Measurements from ENCODE around the gene MESP2. TPM values are rescaled to one million over a fixed set of nuclear protein-coding genes. Genes with fewer than 3 reads are reported as not detected.

MESP2 gene
- total and polyA plus RNA-seq, 2 of the 8 experiments (the other 6 are each of a cell fraction or from before 2014, with no cell fraction given) = 0.35 to 0.80 TPM

DNA sequence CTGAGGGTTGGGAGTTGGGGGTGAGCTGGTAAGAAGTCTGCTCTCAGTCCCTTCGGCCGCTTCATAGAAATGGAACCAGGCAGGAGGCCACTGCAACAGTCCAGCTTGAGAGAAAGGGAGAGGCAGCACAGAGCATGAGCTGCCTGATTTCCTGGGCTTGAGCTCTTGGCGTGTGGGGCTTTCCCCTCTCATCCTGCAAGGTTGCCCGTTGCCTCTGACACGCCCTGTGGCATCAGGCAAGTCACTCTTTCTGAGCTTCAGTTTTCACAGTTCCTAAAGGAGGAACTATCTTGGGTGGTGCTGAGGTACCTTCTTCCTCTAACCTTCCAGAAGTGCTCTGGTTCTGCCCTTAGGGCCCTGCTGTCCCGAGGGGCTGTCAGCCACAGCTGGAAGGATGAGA lies 4.9 kb downstream of the MESP2 start:
- no peak overlapping the region for H2AFZ ChIP-seq (ENCODE audit: low read length)
- H4K91ac ChIP-seq (replicated peaks; ENCODE audit: insufficient read length, low read length) = no peak overlapping the region
- no peak overlapping the region for H3K18ac ChIP-seq (ENCODE audit: extremely low read depth, low read length)
- ChIA-PET POLR2A (ENCODE audit: partially characterized antibody) (interaction anchor here (1.3 to 1.6 kb wide), 2 partner anchors 9 to 19 kb away, joined by 5 to 6 read pairs; no protein-coding TSS in a partner anchor), CTCF (ENCODE audit: partially characterized antibody) (interaction anchor here (0.8 to 5.1 kb wide), 7 partner anchors 8 to 131 kb away, joined by 3 to 32 read pairs (median 4); partner anchors contain the start of gene ARPIN)
- no peaks in the 10 kb centered on the region for H3K9me3 ChIP-seq (ENCODE audit: insufficient read depth in 2 of 2, low read depth in 1 of 2, low read length in 1 of 2)
- peak overlapping the region; percentile 36; the same call in 1 of the 2 replicates for H2BK15ac ChIP-seq (ENCODE audit: low read length)
- no peak overlapping the region for H3K14ac ChIP-seq (ENCODE audit: insufficient read length)
- no peaks in the 10 kb centered on the region; the same call in 1 of the 2 replicates for H3K23me2 ChIP-seq (ENCODE audit: low read depth, low read length)
- WGBS, 2 experiments (ENCODE audit: extremely low coverage in 1 of 2, insufficient coverage in 1 of 2, insufficient read length in 1 of 2, insufficient replicate concordance in 2 of 2, low coverage in 1 of 2, low lambda C conversion rate in 2 of 2, missing lambda C conversion rate in 1 of 2) = 91% methylated on average over 6 of the region's 6 CpGs; no CpG with 5 or more reads in 1 of the 2 experiments
- H3K27me3 ChIP-seq (replicated peaks in 1 of 4; ENCODE audit: control insufficient read depth in 3 of 4, extremely low read depth in 1 of 4, insufficient read depth in 3 of 4, low read length in 3 of 4) = peaks cover 5 to 22% (median 19%) of the 10 kb centered on the region in 4 experiments
- no peak overlapping the region for H2AK5ac ChIP-seq (ENCODE audit: low read depth, low read length)
- H3K36me3 ChIP-seq (ENCODE audit: control insufficient read depth in 2 of 4, insufficient read depth in 4 of 4, low read length in 3 of 4) = no peaks in the 10 kb centered on the region
- H4K5ac ChIP-seq (ENCODE audit: insufficient read length, low read depth, low read length) = no peak overlapping the region
- no peak overlapping the region for H3K27ac ChIP-seq (ENCODE audit: low read depth, low read length)
- H3K56ac ChIP-seq (replicated peaks; ENCODE audit: insufficient read length, low read depth, low read length) = no peak overlapping the region
- no peak overlapping the region for H3K23ac ChIP-seq (ENCODE audit: insufficient read length)
- H3K4ac ChIP-seq (replicated peaks; ENCODE audit: insufficient read length, low read depth, low read length) = no peak overlapping the region
- H3K79me1 ChIP-seq (ENCODE audit: low read depth, low read length) = no peaks in the 10 kb centered on the region
- H2BK20ac ChIP-seq (ENCODE audit: low read length) = no peak overlapping the region
- 0 out of 2 replicates have a peak overlapping the region, but pooled peaks have one; percentile 50 for H2BK12ac ChIP-seq (ENCODE audit: low read depth, low read length)
- no peak overlapping the region for H4K8ac ChIP-seq (ENCODE audit: extremely low read depth, insufficient read depth, low read length)
- H4K20me1 ChIP-seq (replicated peaks in 1 of 2; ENCODE audit: control insufficient read depth in 1 of 2, insufficient read depth in 2 of 2, low read length in 2 of 2) = no peaks in the 10 kb centered on the region
- no peak overlapping the region for H3K9ac ChIP-seq (replicated peaks in 1 of 4; ENCODE audit: extremely low read depth in 1 of 4, low read depth in 3 of 4, low read length in 3 of 4)
- H3K4me3 ChIP-seq (ENCODE audit: extremely low read depth in 1 of 4, insufficient read depth in 2 of 4, low read depth in 3 of 4, low read length in 4 of 4) = no peak overlapping the region
- peaks cover 8 to 15% (median 12%) of the 10 kb centered on the region in 4 experiments for H3K4me1 ChIP-seq (replicated peaks in 1 of 4; ENCODE audit: control insufficient read depth in 3 of 4, insufficient read depth in 4 of 4, low read length in 3 of 4)
- H3K79me2 ChIP-seq (ENCODE audit: control insufficient read depth in 1 of 2, insufficient read depth in 2 of 2, low read length in 2 of 2) = no peaks in the 10 kb centered on the region
- no peak for DNase-seq (ENCODE audit: low read depth in 1 of 2, low spot score in 2 of 2)
- no peak for FAIRE-seq
- H2BK120ac ChIP-seq (replicated peaks; ENCODE audit: low read depth, low read length) = no peak overlapping the region
- H3K4me2 ChIP-seq (ENCODE audit: insufficient read depth in 1 of 2, low read depth in 2 of 2, low read length in 2 of 2) = no peak overlapping the region
- no peak overlapping the region for H2BK5ac ChIP-seq (ENCODE audit: low read depth, low read length)
- TF ChIP-seq, protein P1, sequence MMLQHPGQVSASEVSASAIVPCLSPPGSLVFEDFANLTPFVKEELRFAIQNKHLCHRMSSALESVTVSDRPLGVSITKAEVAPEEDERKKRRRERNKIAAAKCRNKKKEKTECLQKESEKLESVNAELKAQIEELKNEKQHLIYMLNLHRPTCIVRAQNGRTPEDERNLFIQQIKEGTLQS (IDR thresholded peaks at IDR 0.05; ENCODE audit: insufficient read depth, low read depth, low read length) = no peak
- no peak for TF ChIP-seq SUZ12 (IDR thresholded peaks at IDR 0.05; ENCODE audit: low read length)
- no peak for TF ChIP-seq NANOG (IDR thresholded peaks at IDR 0.05; ENCODE audit: insufficient read depth, low read depth, low read length, poor library complexity, severe bottlenecking)
- no peak for TF ChIP-seq TBP (IDR thresholded peaks at IDR 0.05; ENCODE audit: low read depth, low read length)
- TF ChIP-seq CTBP2 (IDR thresholded peaks at IDR 0.05; ENCODE audit: borderline replicate concordance, insufficient read depth, insufficient read length, low read length) = no peak
- no peak for TF ChIP-seq HDAC2 (IDR thresholded peaks at IDR 0.05; ENCODE audit: borderline replicate concordance in 1 of 2, low read depth in 2 of 2, low read length in 2 of 2)
- TF ChIP-seq NRF1 (IDR thresholded peaks at IDR 0.05; ENCODE audit: low read depth, low read length) = no peak
- no peak for TF ChIP-seq GTF2F1 (IDR thresholded peaks at IDR 0.05; ENCODE audit: borderline replicate concordance, low read depth, low read length)
- TF ChIP-seq, protein P2, sequence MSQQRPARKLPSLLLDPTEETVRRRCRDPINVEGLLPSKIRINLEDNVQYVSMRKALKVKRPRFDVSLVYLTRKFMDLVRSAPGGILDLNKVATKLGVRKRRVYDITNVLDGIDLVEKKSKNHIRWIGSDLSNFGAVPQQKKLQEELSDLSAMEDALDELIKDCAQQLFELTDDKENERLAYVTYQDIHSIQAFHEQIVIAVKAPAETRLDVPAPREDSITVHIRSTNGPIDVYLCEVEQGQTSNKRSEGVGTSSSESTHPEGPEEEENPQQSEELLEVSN (IDR thresholded peaks at IDR 0.05) = no peak
- no peak for TF ChIP-seq ZNF274 (IDR thresholded peaks at IDR 0.05; ENCODE audit: borderline replicate concordance, extremely low read depth, low read length)
